A673 (cell line): ENCODE results near the gene RRP1. TPM values are rescaled to one million over a fixed set of nuclear protein-coding genes. Genes with fewer than 3 reads are reported as not detected.
A peak's percentile ranks its signal among the peaks of the same experiment; 100 is the strongest.

Source experiments
- BruUV-seq: library from RNA; stranded (reverse); fragments of 400-500 nt; replicated peaks from 2 replicates; lab custom pipeline; 2021; lab: Mats Ljungman, UMichigan
- CTCF ChIA-PET: fragments of 300-600 bp; sonication (Branson Sonifier 250); formaldehyde crosslinking; loops from one replicate; lab custom pipeline; 2022; ENCODE audit warnings: antibody characterized with exemption; lab: Charles Lee
- POLR2A ChIA-PET: fragments of 300-600 bp; sonication (Branson Sonifier 250); formaldehyde crosslinking; loops from one replicate; lab custom pipeline; 2022; ENCODE audit warnings: antibody characterized with exemption; ENCODE audit not compliant: low non-redundant PET; lab: Charles Lee
- DNase-seq: peaks from one replicate; pipeline ENCODE4 v3.0.0-alpha.2; 2015; ENCODE audit warnings: low spot score
- H3K27ac ChIP-seq: fragments of 200-600 bp; sonication (generic); 2 replicates; pipeline ENCODE4 v1.5.1; 2016; ENCODE audit warnings: mixed run types, low read depth, mild to moderate bottlenecking, mixed read lengths, antibody characterized with exemption, low read length; ENCODE audit not compliant: poor library complexity, severe bottlenecking
- H3K27me3 ChIP-seq: fragments of 200-600 bp; sonication (generic); replicated peaks from 2 replicates; pipeline ENCODE4 v1.6.1; 2017; ENCODE audit warnings: mixed run types, low read depth, mild to moderate bottlenecking, mixed read lengths, antibody characterized with exemption, low read length; ENCODE audit not compliant: insufficient read depth, poor library complexity
- H3K36me3 ChIP-seq: fragments of 200-600 bp; sonication (generic); 2 replicates; pipeline ENCODE4 v1.6.1; 2016; ENCODE audit warnings: mixed run types, mild to moderate bottlenecking, mixed read lengths, antibody characterized with exemption, low read length; ENCODE audit not compliant: insufficient read depth, poor library complexity, severe bottlenecking
- H3K4me1 ChIP-seq: fragments of 200-600 bp; sonication (generic); 2 replicates; pipeline ENCODE4 v1.6.1; 2017; ENCODE audit warnings: mixed run types, mild to moderate bottlenecking, mixed read lengths, antibody characterized with exemption, low read length; ENCODE audit not compliant: insufficient read depth, poor library complexity, severe bottlenecking
- H3K4me3 ChIP-seq: fragments of 200-600 bp; sonication (generic); 2 replicates; pipeline ENCODE4 v1.5.1; 2016; ENCODE audit warnings: low read depth, mixed run types, mild to moderate bottlenecking, mixed read lengths, low read length; ENCODE audit not compliant: poor library complexity, severe bottlenecking
- H3K9me3 ChIP-seq: fragments of 200-600 bp; sonication (generic); 2 replicates; pipeline ENCODE4 v1.6.1; 2016; ENCODE audit warnings: mixed run types, low read depth, mild to moderate bottlenecking, mixed read lengths, antibody characterized with exemption, low read length; ENCODE audit not compliant: poor library complexity, severe bottlenecking
- CTCF ChIP-seq: fragments of 300-800, 200-600 bp; sonication (generic); conservative IDR thresholded peaks from 2 replicates; pipeline ENCODE4 v1.5.1; 2017; ENCODE audit warnings: low read depth, mild to moderate bottlenecking, antibody characterized with exemption, low read length, moderate library complexity, mixed read lengths
- EZH2 ChIP-seq: fragments of 200-600 bp; sonication (generic); IDR thresholded peaks from 2 replicates; pipeline ENCODE4 v1.6.1; 2017; ENCODE audit warnings: borderline replicate concordance, low read depth, mild to moderate bottlenecking, mixed read lengths, antibody characterized with exemption, low read length; ENCODE audit not compliant: poor library complexity, severe bottlenecking
- intact Hi-C: fragments of 100-400 bp; cut with micrococcal nuclease; formaldehyde crosslinking; loops from one replicate; pipeline ENCODE4 v1.10.0; 2022; ENCODE audit not compliant: unreplicated experiment
- total RNA-seq: library from RNA; stranded (reverse); gene quantifications from 2 replicates; pipeline ENCODE4 v1.2.3, GENCODE V29; 2021

RRP1 gene
- total RNA-seq, 1 experiment from 2014 or later = 86.4 TPM

- Histone ChIP-seq H3K27ac (no peak overlapping the region), H3K4me1 (peaks cover 11% of the 10 kb centered on the region), H3K27me3 (no peaks in the 10 kb centered on the region), H3K36me3 (peaks cover 17% of the 10 kb centered on the region), H3K9me3 (no peaks in the 10 kb centered on the region), H3K4me3 (no peak overlapping the region)
- intact Hi-C loops = no loop called here
- no TSS peak for BruUV-seq
- ChIA-PET POLR2A (no interaction called here), CTCF (no interaction called here)
- DNase-seq = no peak
- no peak for TF ChIP-seq EZH2
- TF ChIP-seq CTCF = no peak
Observed at GRCh38 chr21:43755820-43756594, 33.4 kb upstream of the RRP1 start.

- peaks cover 17% of the 10 kb centered on the region for H3K36me3 ChIP-seq
- intact Hi-C loops = no loop called here
- H3K27ac ChIP-seq = peak overlapping the region; percentile 59
- no peaks in the 10 kb centered on the region for H3K9me3 ChIP-seq
- ChIA-PET CTCF (no interaction called here), POLR2A (no interaction called here)
- H3K4me1 ChIP-seq = peaks cover 11% of the 10 kb centered on the region
- DNase-seq = no peak
- no peak overlapping the region for H3K4me3 ChIP-seq
- no peak for TF ChIP-seq EZH2
- no peak for TF ChIP-seq CTCF
- no TSS peak for BruUV-seq
- H3K27me3 ChIP-seq = no peaks in the 10 kb centered on the region
Observed at GRCh38 chr21:43757601-43758000, 31.8 kb upstream of the RRP1 start.

GRCh38 chr21:43758111-43758641 lies 31.2 kb upstream of the RRP1 start:
- intact Hi-C loops = no loop called here
- Histone ChIP-seq H3K27me3 (no peaks in the 10 kb centered on the region), H3K4me1 (peaks cover 11% of the 10 kb centered on the region), H3K27ac (peak overlapping the region; percentile 59), H3K9me3 (no peaks in the 10 kb centered on the region), H3K4me3 (no peak overlapping the region), H3K36me3 (peaks cover 20% of the 10 kb centered on the region)
- no peak for TF ChIP-seq CTCF
- no peak for TF ChIP-seq EZH2
- DNase-seq = no peak
- BruUV-seq = no TSS peak
- ChIA-PET CTCF (no interaction called here), POLR2A (interaction anchor here (0.5 kb wide), 1 partner anchor 103 kb away, joined by 3 read pairs; no protein-coding TSS in a partner anchor)
